Epithelial cell of proximal tubule (primary cell): Measurements from ENCODE around the gene FCHO1. TPM values are rescaled to one million over a fixed set of nuclear protein-coding genes. Genes with fewer than 3 reads are reported as not detected.
A peak's percentile ranks its signal among the peaks of the same experiment; 100 is the strongest.

Experiments used
- DNase-seq: peaks from one replicate; pipeline ENCODE4 v3.0.0-alpha.2; 2011; ENCODE audit warnings: low read depth
- H3K4me3 ChIP-seq: 2 replicates; pipeline ENCODE4 v1.5.1; 2011; ENCODE audit warnings: low read depth, mild to moderate bottlenecking, low read length
- total RNA-seq: library from RNA; depleted of rRNA; stranded (reverse); fragments of >200 nt; gene quantifications from 2 replicates; pipeline ENCODE4 v1.2.3, GENCODE V29; 2015
- TF ChIP-seq, protein P1 (sequence below): conservative IDR thresholded peaks from 2 replicates; pipeline ENCODE4 v1.5.1; 2012; ENCODE audit warnings: low read depth, mild to moderate bottlenecking, low read length

Gene FCHO1
- total RNA-seq, 1 donor from 2014 or later = 18.0 TPM

DNA sequence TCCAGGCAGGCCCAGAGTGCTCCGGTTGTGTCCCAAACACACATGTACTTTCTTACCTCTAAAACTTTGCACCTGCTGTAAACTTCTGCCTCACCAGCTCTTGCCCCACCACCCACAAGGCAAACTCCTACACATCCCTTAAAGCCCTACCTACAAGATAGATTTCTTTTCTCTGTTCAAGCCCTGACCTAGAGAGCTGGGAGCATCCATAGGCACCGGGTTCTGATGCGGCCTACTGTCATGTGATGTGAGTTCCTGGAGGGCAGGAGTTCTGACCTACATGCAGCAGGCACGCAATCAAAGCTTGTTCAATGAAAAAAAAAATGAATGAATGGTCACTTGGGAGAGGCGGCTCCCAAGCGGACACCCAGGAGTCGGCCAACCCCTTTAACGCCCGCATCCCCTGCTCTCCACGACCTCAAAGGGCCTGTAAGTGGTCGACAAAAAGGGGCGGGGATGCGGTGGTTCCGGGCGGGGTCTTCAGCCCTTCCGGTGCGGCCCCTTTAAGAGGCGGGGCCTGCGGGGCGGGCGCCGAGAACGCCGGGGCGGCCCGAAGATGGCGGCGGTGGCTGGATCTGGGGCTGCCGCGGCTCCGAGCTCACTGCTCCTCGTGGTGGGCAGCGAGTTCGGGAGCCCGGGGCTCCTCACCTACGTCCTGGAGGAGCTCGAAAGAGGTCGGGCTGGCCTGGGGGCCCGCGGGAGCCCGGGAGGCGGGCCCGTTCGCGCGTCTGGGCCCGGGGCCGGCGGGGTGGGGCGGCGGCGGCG lies 32.1 kb upstream of the FCHO1 start, which contains the start of gene MAP1S:
Gene MAP1S (plus strand): TSS at position 534 of the 765 bp plus-strand sequence. CDS start 23 bp downstream, at position 557.
- H3K4me3 ChIP-seq = peak within 1 kb of the TSS; percentile 95
- no peak for DNase-seq
- TF ChIP-seq, protein P1, sequence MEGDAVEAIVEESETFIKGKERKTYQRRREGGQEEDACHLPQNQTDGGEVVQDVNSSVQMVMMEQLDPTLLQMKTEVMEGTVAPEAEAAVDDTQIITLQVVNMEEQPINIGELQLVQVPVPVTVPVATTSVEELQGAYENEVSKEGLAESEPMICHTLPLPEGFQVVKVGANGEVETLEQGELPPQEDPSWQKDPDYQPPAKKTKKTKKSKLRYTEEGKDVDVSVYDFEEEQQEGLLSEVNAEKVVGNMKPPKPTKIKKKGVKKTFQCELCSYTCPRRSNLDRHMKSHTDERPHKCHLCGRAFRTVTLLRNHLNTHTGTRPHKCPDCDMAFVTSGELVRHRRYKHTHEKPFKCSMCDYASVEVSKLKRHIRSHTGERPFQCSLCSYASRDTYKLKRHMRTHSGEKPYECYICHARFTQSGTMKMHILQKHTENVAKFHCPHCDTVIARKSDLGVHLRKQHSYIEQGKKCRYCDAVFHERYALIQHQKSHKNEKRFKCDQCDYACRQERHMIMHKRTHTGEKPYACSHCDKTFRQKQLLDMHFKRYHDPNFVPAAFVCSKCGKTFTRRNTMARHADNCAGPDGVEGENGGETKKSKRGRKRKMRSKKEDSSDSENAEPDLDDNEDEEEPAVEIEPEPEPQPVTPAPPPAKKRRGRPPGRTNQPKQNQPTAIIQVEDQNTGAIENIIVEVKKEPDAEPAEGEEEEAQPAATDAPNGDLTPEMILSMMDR = no peak

DNA sequence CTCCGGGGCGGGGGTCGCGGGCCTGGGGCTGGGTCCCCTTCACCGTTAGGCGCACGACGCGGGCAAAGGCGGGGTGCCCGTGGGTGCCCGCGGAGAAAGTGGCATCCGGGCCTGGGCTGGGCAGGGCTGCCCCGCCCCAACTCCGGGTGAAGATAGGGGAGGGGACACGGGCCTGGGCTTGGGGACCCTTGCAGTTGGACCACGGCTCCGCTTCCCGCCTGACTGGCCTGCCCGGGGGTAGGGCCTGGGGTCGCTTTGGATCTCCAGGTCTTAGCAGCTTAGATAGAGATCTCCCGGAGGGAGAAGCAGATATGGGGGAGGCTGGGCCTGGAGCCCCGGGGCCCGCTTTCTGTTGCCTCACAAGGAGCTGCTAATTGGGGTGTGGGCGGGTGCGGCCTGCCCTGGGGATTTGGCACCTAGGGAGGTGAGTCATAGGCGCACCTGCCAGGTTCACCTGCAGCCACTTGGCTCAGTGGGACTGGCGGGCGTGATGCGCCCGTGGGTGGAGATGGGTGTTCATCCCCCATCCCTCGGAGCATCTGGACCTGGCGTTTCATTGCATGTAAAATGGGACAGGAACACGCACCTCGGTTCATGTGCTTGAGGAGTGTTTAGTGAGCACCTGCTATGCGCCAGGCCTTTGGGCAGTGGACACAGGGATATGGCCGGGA lies 31.4 kb upstream of the FCHO1 start:
- TF ChIP-seq, protein P1 = no peak
- DNase-seq = no peak
- peak overlapping the region; percentile 95 for H3K4me3 ChIP-seq

DNA sequence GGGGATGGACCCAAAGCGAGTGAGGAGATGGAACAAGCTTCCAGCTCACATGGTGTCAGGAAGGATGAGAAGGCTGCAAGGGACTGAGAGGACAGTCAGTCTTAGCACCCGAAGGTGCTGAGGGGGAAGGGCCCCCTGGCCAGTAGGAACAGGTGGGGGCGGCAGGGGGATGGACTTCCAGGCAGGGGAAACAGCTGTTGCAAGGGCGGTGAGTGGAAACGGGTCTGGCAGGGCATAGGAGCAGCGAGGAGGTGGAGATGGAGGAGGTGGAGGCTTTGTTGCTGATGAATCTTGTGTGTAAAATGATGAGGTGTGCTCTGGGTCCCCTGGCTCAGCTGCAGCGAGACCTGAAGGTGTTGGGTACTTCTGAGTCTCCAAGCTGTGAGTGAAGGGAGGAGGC lies 30.8 kb upstream of the FCHO1 start:
- peak overlapping the region; percentile 95 for H3K4me3 ChIP-seq
- TF ChIP-seq, protein P1 = no peak
- no peak for DNase-seq

DNA sequence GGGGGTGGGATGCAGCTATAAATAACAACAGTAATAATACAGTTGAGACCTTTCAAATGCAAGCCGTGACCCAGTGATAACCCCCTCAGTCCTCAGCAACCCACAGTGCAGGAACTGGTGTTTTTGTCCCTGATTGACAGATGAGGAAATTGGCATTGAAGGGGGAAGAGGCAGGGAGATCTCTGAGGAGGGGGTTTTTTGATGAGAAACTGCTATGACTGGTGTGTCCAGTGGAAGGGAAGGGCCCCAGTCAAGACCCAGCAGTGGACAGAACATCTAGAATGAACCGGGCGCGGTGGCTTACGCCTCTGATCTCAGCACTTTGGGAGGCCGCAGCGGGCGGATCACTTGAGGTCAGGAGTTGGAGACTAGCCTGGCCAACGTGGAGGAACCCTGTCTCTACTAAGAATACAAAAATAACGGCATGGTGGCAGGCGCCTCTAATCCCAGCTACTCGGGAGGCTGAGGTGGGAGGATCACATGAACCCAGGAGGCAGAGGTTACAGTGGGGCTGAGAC lies 30.1 kb upstream of the FCHO1 start:
- no peak for DNase-seq
- TF ChIP-seq, protein P1 = no peak
- H3K4me3 ChIP-seq = no peak overlapping the region

DNA sequence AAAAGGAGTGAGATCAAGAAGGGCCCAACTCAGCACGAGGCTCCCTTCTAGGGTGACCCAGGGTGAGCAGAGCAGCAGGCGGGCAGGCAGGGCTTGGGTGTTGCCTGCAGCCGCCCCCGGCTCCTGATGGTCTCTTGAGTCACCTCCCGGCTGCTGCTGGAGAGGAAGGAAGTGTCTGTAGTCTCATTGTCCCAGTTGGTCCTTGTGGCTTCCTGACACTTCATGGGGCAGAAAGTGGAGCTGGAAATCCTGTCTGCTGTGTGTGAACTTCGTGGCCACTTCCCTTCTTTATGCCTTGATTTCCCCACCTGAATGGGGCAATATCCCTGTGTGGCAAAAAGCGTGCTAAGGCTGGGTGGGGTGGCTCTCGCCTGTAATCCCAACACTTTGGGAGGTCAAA lies 29.5 kb upstream of the FCHO1 start:
- DNase-seq = no peak
- TF ChIP-seq, protein P1 = no peak
- H3K4me3 ChIP-seq = no peak overlapping the region

DNA sequence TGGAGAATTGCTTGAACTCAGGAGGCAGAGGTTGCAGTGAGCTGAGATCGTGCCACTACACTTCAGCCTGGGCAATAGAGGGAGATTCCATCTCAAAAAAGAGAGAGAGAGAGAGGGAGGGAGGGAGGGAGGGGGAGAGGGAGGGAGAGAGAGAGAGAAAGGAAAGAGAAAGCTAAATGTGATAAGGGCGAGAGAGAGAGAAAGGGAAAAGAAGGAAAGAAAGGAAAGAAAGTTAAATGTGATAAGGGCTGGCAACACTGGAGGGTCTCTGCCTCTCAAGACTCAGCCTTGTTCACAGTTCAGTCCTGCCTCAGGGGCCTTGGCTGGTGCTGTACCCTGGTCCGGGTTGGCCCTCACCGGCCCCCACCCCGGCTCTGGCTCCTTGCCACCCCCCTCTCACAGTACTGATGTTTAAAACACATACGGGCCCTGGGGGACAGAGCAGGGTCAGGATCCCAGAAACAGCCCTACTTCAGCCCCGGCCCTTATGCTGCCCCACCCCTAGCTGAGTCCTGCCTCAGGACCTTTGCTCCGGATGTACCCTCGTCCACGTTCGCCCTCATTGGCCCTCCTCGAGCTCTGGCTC lies 28.5 kb upstream of the FCHO1 start:
- H3K4me3 ChIP-seq = no peak overlapping the region
- TF ChIP-seq, protein P1 = no peak
- no peak for DNase-seq
